Measurements from ENCODE around the gene CACNA1D.
"Not testable (repeated sequence)": the region's sequence is repeated elsewhere in the genome, so short reads cannot be mapped to it uniquely, and the experiment has no call there.

CACNA1D gene

DNA sequence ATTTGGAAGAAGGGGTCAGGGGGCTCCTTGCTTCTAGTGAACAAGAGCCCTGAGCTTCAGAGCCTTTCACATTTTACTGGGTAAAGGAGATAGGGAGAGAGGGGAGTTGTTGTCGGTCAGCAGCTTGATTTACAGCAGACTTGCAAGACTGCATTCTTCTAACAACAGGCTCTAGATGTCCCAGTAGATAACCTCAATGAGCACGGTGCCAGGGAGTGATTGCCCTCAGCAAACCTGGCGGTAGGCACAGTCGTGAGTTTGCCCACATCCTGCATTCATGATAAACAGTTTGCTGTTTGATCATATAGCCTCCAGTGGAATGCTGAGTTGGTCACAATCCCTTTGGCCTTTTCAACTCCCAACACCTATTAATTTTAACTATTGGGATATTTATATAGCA, 170.4 kb downstream of the CACNA1D start:
- DNase-seq = not testable (repeated sequence)

GRCh38 chr3:53665608-53666425, 171.4 kb downstream of the CACNA1D start:
- no peak for DNase-seq

GRCh38 chr3:53668872-53669271, 174.5 kb downstream of the CACNA1D start:
- DNase-seq = peak; percentile 3

- no peak for DNase-seq
Observed at GRCh38 chr3:53670721-53671120, 176.3 kb downstream of the CACNA1D start.

- no peak for DNase-seq
Observed at GRCh38 chr3:53671192-53671960, 177.0 kb downstream of the CACNA1D start.

DNA sequence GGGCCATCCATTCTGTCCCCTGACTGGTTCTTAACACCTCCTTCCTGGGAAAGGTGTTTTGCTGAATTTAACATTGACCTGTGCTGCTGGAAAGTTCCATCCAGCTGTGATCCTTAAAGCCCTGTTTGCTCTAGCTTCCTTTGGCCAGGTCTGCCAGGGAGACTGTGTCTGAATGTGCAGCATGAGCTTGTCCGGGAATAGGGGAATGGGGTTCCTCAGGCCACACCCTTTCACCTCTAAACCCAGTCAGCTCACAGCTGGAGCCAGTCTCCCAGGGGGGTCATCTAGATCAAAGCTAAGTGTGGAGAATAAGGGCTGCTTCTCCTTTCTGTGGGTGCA, 177.5 kb downstream of the CACNA1D start:
- DNase-seq = no peak

DNA sequence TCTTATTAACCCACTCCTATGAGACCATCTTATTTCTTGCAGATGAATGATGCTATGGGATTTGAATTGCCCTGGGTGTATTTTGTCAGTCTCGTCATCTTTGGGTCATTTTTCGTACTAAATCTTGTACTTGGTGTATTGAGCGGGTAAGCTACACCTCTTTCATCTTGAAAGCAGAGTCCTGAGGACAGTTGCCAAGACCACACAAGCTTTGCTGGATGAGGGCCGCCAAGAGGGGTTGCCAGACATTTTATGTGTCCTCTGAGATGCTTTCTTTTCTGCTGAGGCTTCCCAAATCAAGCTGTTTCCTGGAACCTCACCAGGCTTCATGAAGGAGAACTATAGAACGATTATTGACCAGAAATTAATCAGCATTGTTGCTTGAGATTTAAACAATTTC, 178.6 kb downstream of the CACNA1D start:
- DNase-seq = no peak

DNA sequence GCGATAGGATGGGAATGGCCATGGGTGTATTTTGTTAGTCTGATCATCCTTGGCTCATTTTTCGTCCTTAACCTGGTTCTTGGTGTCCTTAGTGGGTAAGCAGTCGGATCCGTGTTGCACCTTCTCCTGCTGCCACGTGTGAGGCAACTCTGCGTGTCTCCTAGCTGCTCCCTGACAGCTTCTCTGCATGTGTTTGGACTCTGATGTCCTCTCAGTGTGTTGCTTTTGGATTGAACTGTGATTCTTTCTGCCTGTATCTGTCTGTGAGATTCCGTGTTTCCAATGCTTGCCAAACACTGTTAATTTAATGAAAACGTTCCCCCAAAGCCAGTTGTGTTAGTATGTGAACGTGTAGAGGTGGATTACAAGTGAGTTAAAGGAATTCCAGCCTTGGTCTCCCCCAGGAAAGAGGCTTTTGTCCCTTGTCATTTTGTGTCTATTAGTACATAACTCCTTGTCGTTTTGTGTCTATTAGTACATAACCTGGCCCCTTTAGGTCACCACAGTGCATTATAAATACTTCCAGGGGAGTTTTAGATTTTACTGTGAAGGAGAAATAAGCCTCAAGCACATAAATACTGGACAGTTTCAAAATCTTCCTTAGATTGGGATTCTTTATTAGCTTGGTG, 179.4 kb downstream of the CACNA1D start:
- no peak for DNase-seq

DNA sequence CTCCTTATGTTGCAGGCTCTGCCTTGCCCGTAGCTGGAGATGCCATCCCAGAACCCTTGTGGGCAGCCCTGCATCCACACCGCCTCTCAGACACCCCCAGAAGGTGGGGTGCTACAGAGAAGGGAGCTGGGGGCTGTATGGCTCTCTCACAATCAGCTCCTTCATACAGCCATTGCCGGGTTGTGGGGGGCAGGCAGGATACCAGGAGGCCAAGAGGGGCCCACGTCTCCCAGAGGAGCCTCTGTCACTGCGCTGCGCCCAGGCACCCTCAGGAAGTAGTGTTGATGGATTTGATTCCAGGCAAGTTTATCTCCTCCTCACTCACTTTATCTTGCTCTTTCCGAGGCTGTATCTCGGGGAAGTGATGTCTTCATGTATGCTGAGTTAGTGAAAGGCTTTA, 180.2 kb downstream of the CACNA1D start:
- no peak for DNase-seq

GRCh38 chr3:53675022-53675697, 180.7 kb downstream of the CACNA1D start:
- no peak for DNase-seq

DNA sequence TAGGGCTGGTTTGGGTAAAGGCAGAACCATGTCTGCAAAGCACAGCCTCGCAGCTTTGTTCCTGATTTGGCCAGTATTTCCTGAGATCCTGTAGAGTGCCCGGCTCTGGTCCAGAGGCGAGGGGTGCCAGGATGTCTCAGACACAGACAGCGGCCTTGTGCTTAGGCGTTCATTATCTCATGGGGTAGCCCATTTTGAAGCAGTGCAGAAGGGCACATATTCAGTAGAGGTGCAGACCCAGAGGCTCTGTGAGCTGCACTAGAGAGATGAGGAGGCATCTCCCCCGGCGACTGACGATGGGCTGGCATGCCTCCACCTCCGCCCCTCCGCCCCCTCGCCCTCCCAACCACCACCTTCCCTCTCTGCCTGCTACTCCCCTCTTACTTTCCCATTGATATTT, 181.5 kb downstream of the CACNA1D start:
- no peak for DNase-seq

DNA sequence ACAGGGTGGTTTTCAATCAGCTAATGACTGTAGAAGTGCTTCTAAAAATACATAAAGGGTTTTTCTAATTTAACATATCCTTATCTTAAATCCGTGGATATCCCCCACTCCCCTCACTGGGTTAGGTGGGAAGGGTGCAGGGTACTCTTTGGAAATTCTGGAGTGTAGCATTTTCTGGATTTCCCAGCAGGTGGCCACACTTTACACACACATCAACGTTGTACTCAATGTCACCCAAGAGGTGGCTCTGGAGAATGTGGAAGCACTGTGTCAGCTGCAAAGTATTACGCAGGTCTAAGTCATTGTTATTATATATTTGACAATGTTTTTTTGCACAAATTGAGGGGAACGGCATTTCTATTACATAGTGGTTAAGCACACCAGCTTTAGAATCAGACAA, 183.0 kb downstream of the CACNA1D start:
- DNase-seq = peak; percentile 13

- DNase-seq = peak; percentile 1
Observed at GRCh38 chr3:53680028-53680427, 185.6 kb downstream of the CACNA1D start.

DNA sequence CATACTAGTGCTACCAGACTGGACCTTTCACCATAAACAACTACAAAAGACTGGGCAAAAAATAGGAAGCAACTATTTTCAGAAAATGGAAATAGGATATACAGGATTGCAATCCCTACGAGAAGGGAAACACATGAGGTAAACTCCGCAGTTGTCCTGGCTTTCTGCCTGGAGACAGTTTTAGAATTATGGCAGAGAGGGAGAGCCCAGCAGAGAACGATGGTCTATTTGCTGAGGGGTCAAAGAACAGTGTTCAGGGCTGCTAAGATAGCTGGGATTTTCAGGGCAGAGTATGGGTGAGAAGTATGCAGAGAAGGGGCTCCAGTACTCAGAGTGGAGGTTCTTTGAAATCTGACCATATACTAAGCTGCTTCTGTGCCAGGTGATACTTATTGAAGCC, 188.4 kb downstream of the CACNA1D start:
- no peak for DNase-seq

DNA sequence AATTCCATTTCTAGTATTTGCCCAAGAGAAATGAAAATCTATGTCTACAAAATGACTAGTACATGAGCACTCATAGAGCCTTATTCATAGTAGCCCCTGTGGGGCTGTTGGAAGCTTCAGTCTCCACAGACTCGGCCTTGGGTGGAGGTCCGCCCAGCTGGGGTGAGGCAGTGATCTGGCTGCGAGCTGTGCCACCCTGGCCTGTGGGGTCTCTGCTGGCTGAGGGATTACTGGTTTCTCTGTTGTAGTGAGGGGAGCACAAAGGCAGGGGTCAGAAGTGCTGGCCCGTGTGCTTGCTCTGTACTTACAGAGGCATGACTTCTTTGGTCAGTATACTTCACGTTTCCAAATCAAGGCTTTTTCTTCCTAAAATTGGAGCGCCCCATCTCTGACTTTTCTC, 193.7 kb downstream of the CACNA1D start:
- DNase-seq = no peak

DNA sequence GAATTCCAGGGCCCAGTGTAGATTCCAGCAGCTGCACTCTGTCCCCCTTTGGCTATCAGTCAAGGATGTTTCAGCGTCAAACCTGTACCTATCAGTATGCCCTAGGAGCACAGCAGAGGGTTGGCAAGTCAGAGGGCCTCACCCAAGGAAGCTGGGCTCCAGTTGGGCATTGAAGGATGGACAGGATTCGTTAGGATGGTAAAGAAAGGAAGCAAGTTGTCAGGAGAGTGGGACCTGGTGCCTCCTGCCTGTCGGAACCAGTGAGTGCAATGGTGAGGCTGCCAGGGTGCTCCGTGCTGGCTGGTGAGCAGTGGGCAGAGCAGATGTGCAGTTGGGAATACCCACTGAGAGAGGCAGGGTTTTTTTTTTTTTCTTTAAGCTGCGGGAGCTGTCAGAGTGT, 194.6 kb downstream of the CACNA1D start:
- no peak for DNase-seq

DNA sequence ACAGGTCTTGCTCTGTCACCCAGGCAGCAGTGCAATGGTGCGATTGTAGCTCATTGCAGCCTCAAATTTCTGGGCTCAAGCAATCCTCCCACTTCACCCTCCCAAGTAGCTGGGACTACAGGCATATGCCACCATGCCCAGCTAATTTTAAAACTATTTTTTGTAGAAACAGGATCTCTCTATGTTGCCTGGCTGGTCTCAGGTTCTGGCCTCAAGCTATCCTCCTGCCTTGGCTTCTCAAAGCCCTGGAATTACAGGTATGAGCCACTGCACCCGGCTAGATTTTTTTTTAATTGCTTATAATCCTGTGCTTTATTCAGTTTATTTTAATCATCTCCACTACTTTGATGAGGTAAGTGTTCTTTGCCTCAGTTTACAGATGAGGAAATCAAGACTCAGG, 195.3 kb downstream of the CACNA1D start:
- DNase-seq = no peak

GRCh38 chr3:53690521-53690920, 196.1 kb downstream of the CACNA1D start:
- no peak for DNase-seq

DNA sequence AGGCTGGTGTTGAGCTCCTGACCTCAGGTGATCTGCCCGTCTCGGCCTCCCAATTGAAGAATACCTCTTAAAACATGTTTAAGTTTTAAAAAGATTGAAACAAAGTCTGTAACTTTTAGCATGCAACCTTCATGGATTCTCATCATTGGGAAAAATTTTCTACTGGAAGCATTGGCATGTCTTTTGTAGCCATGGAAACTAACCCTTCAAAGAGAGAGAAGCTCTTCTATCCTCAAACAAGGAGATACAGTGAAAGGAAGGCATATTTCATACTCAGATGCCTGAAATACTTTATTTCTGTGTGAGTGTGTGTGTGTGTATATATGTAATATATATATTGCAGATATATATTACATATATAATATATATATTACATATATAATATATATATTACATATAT, 196.9 kb downstream of the CACNA1D start:
- no peak for DNase-seq

DNA sequence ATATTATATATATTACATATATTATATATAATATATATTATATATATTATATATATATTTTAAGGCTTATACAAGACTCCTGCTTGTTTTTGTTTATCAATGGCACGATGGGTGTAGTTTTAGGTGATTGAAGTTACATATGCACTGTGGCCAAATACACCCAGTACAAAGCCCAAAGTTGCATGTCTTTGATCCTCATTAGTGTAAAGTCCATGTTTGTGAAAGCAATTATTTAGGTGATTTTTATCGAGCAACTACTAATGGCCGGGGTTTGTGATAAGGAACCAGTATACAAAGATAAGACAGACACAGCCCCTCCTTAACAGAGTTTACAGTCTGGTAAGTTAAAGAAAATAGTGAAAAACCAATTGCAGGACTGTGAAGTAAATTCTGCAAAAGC, 197.5 kb downstream of the CACNA1D start:
- DNase-seq = no peak

- no peak for DNase-seq
Observed at GRCh38 chr3:53693451-53693850, 199.0 kb downstream of the CACNA1D start.

DNA sequence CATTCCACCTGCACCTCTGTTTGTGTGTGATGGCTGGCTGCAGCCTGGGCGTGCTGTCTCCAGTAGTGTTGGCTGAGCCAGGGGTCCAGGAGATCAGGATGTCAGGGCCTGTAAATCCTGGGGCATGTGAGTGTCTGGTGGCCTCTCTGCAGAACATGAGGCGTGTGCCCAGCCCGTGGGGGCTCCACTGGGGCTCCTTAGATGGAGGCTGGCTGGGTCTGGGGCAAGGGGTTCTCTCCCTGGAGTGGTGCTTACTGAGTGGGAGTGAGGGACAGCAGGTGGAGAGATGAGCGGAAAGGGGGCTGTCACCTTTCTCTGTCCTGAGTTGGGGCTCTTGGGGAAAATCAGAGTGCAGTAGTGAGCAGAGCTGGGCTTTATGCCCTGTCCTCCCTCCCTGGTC, 199.6 kb downstream of the CACNA1D start:
- no peak for DNase-seq

DNA sequence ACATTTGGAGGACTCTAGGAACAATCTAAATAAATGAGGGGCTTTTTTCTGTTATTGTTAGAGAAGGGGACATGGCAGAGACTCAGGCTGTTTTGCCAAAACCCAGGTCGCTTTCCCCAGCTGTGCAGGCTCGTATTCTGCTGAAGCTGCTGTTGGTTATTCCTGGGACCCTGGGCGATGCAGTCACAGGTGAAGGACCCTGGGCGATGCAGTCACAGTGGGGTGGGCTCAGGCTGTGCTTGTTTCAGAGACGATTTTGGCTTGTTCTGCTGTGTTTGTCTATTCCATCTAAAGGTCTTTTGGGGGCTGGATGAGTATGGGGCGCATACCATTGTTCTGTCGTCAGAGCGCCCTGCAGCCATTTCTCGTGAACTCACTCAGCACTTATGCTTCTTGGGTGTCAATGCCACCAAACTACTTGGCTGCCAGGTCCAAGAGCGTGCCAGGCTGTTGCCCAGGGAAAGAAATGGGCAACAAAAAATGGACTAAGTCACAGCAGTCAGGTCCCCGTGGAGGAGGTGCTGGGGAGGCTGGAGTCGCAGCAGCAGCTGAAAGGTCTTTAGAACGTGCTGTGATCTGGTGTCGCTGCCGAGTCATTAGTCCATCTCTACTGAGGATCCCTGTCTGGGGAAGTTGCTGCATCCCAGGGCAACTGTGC, 200.4 kb downstream of the CACNA1D start:
- DNase-seq = no peak
